Measurements from ENCODE around the gene ASB6. TPM values are rescaled to one million over a fixed set of nuclear protein-coding genes. Genes with fewer than 3 reads are reported as not detected.

The ASB6 gene
- total and polyA plus RNA-seq, 4 donors: 3.4 to 8.4 (median 6.2) TPM

DNA sequence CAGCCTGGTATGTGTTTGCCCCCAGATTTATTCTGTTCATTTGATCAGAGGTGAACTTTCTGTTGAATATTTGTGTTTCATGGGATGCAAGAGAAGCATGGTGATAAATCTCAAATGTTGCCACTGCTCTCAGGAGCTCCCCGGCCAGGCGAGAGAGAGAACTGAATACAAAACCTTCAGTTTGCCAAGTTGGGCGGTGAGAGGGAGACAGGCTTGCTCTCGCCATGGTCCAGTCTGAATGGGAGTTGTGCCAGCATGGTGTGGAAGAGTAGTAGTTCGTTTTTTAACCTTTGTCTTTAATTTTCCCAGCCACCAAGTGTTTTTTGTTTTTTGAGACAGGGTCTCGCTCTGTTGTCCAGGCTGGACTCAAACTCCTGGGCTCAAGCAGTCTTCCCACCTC is 13.2 kb downstream of the ASB6 start:
- Histone ChIP-seq H3K9me3 (ENCODE audit: control insufficient read depth in 4 of 4, low read length in 3 of 4) (no peaks in the 10 kb centered on the region), H3K9ac (ENCODE audit: low read depth in 1 of 2, low read length in 2 of 2) (peak overlapping the region in 1 of 2 donors; percentile 31), H3K4me3 (ENCODE audit: low read depth in 1 of 3, low read length in 3 of 3) (no peak overlapping the region), H3K27ac (ENCODE audit: low read depth in 1 of 2, low read length in 2 of 2) (peak overlapping the region in 1 of 2 donors; percentile 26), H3K27me3 (ENCODE audit: control insufficient read depth in 4 of 4, insufficient read depth in 4 of 4, low read length in 3 of 4) (no peaks in the 10 kb centered on the region), H3K4me1 (ENCODE audit: control insufficient read depth in 4 of 4, insufficient read depth in 4 of 4, low read length in 3 of 4) (peaks cover 6 to 44% (median 35%) of the 10 kb centered on the region in 4 donors), H3K36me3 (ENCODE audit: control insufficient read depth in 4 of 4, insufficient read depth in 3 of 4, low read depth in 1 of 4, low read length in 3 of 4) (peaks cover 2 to 17% (median 8%) of the 10 kb centered on the region in 4 donors)
- 68% methylated on average over 6 of the region's 6 CpGs for WGBS
- no peak for DNase-seq (ENCODE audit: low spot score)
- TF ChIP-seq TAF1 (conservative IDR thresholded peaks at IDR 0.05): no peak
- no peak for TF ChIP-seq EGR1 (IDR thresholded peaks at IDR 0.05; ENCODE audit: low read depth in 2 of 2)
- TF ChIP-seq, protein P1, sequence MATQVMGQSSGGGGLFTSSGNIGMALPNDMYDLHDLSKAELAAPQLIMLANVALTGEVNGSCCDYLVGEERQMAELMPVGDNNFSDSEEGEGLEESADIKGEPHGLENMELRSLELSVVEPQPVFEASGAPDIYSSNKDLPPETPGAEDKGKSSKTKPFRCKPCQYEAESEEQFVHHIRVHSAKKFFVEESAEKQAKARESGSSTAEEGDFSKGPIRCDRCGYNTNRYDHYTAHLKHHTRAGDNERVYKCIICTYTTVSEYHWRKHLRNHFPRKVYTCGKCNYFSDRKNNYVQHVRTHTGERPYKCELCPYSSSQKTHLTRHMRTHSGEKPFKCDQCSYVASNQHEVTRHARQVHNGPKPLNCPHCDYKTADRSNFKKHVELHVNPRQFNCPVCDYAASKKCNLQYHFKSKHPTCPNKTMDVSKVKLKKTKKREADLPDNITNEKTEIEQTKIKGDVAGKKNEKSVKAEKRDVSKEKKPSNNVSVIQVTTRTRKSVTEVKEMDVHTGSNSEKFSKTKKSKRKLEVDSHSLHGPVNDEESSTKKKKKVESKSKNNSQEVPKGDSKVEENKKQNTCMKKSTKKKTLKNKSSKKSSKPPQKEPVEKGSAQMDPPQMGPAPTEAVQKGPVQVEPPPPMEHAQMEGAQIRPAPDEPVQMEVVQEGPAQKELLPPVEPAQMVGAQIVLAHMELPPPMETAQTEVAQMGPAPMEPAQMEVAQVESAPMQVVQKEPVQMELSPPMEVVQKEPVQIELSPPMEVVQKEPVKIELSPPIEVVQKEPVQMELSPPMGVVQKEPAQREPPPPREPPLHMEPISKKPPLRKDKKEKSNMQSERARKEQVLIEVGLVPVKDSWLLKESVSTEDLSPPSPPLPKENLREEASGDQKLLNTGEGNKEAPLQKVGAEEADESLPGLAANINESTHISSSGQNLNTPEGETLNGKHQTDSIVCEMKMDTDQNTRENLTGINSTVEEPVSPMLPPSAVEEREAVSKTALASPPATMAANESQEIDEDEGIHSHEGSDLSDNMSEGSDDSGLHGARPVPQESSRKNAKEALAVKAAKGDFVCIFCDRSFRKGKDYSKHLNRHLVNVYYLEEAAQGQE (IDR thresholded peaks at IDR 0.05): no peak
- TF ChIP-seq NR2F2 (IDR thresholded peaks at IDR 0.05): no peak
- no peak for TF ChIP-seq HNF4G (IDR thresholded peaks at IDR 0.05)
- TF ChIP-seq, protein P2, sequence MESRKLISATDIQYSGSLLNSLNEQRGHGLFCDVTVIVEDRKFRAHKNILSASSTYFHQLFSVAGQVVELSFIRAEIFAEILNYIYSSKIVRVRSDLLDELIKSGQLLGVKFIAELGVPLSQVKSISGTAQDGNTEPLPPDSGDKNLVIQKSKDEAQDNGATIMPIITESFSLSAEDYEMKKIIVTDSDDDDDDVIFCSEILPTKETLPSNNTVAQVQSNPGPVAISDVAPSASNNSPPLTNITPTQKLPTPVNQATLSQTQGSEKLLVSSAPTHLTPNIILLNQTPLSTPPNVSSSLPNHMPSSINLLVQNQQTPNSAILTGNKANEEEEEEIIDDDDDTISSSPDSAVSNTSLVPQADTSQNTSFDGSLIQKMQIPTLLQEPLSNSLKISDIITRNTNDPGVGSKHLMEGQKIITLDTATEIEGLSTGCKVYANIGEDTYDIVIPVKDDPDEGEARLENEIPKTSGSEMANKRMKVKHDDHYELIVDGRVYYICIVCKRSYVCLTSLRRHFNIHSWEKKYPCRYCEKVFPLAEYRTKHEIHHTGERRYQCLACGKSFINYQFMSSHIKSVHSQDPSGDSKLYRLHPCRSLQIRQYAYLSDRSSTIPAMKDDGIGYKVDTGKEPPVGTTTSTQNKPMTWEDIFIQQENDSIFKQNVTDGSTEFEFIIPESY (IDR thresholded peaks at IDR 0.05): no peak
- TF ChIP-seq, protein P3, sequence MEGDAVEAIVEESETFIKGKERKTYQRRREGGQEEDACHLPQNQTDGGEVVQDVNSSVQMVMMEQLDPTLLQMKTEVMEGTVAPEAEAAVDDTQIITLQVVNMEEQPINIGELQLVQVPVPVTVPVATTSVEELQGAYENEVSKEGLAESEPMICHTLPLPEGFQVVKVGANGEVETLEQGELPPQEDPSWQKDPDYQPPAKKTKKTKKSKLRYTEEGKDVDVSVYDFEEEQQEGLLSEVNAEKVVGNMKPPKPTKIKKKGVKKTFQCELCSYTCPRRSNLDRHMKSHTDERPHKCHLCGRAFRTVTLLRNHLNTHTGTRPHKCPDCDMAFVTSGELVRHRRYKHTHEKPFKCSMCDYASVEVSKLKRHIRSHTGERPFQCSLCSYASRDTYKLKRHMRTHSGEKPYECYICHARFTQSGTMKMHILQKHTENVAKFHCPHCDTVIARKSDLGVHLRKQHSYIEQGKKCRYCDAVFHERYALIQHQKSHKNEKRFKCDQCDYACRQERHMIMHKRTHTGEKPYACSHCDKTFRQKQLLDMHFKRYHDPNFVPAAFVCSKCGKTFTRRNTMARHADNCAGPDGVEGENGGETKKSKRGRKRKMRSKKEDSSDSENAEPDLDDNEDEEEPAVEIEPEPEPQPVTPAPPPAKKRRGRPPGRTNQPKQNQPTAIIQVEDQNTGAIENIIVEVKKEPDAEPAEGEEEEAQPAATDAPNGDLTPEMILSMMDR (IDR thresholded peaks at IDR 0.05; ENCODE audit: low read depth, low read length, missing input control): no peak
- TF ChIP-seq RAD21 (IDR thresholded peaks at IDR 0.05): no peak
- TF ChIP-seq JUND (IDR thresholded peaks at IDR 0.05): no peak
- no peak for TF ChIP-seq GABPA (IDR thresholded peaks at IDR 0.05 in 1 of 2, conservative IDR thresholded peaks at IDR 0.05 in 1 of 2)

DNA sequence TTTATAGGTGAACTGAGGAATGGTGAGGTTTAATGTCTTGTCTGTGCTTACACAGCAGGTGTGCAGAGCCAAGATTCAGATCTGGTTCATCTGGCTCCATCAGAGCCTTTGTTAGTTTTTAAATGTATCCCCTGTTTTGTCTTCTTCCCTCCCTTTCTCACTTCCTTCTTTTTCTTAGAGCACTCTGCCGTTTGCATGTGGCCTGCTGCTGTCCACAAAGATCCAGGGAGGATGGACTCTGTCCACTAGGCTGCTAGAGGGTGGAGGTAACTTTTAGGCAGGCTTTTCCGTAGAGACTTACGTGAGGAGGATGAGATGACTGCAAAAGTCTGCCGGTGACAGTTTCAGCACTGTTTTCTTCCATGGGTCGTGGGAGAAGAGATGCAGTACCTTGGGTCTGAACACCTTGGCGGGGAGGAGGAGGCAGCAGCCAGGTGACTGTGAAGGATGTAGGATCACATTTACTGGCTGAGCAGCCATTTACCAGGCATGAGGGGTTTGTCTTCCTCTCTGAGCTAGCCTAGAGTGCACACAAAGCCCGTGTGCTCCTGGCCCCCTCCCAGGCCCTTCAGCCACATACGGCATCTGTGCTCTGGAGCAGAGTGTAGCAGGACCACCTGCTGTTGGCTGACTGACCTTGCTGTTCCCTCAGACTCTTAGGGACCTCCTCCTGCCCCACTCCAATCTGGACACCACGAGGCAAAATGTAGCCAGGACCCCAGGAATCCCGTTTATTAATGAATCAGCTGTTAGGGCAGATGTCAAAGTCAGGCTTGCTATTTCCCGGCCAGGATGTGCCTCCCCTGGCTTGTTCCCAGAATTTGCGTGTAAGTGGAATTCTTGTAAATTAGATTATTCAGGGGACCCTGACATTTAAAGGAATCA is 14.2 kb downstream of the ASB6 start:
- TF ChIP-seq FOXA1 (IDR thresholded peaks at IDR 0.05) (no peak), HNF4A (conservative IDR thresholded peaks at IDR 0.05) (peak in 1 of 2 donors; percentile 42)
- H3K4me3 ChIP-seq (ENCODE audit: low read depth in 1 of 3, low read length in 3 of 3): peak overlapping the region; percentile 66 to 85 (median 80)
- H3K27ac ChIP-seq (ENCODE audit: low read depth in 1 of 2, low read length in 2 of 2): peak overlapping the region; percentile 91 to 98
- WGBS: 46% methylated on average over 12 of the region's 12 CpGs
- peaks cover 2 to 7% (median 2%) of the 10 kb centered on the region in 4 donors for H3K36me3 ChIP-seq (ENCODE audit: control insufficient read depth in 4 of 4, insufficient read depth in 3 of 4, low read depth in 1 of 4, low read length in 3 of 4)
- DNase-seq (ENCODE audit: low spot score): no peak
- H3K4me1 ChIP-seq (ENCODE audit: control insufficient read depth in 4 of 4, insufficient read depth in 4 of 4, low read length in 3 of 4): peaks cover 6 to 44% (median 35%) of the 10 kb centered on the region in 4 donors
- no peaks in the 10 kb centered on the region for H3K9me3 ChIP-seq (ENCODE audit: control insufficient read depth in 4 of 4, low read length in 3 of 4)
- H3K9ac ChIP-seq (ENCODE audit: low read depth in 1 of 2, low read length in 2 of 2): peak overlapping the region; percentile 77 to 85
- H3K27me3 ChIP-seq (ENCODE audit: control insufficient read depth in 4 of 4, insufficient read depth in 4 of 4, low read length in 3 of 4): no peaks in the 10 kb centered on the region

All from liver (tissue), 9 donors.